ENCODE data around the gene SIRT2.

GRCh38 chr19:38922482-38922881, 23.1 kb upstream of the SIRT2 start:
- TF ChIP-seq, protein P1, sequence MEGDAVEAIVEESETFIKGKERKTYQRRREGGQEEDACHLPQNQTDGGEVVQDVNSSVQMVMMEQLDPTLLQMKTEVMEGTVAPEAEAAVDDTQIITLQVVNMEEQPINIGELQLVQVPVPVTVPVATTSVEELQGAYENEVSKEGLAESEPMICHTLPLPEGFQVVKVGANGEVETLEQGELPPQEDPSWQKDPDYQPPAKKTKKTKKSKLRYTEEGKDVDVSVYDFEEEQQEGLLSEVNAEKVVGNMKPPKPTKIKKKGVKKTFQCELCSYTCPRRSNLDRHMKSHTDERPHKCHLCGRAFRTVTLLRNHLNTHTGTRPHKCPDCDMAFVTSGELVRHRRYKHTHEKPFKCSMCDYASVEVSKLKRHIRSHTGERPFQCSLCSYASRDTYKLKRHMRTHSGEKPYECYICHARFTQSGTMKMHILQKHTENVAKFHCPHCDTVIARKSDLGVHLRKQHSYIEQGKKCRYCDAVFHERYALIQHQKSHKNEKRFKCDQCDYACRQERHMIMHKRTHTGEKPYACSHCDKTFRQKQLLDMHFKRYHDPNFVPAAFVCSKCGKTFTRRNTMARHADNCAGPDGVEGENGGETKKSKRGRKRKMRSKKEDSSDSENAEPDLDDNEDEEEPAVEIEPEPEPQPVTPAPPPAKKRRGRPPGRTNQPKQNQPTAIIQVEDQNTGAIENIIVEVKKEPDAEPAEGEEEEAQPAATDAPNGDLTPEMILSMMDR (IDR thresholded peaks at IDR 0.05): no peak
- no peak for TF ChIP-seq POLR2A (IDR thresholded peaks at IDR 0.05)
